Neural cell (in vitro differentiated cells): ENCODE results near the gene MIA2. TPM values are rescaled to one million over a fixed set of nuclear protein-coding genes. Genes with fewer than 3 reads are reported as not detected.

Experiments used
- H2AFZ ChIP-seq: fragments of 200-600, 300-800 bp; sonication (generic), shearing (Covaris generic); 2 replicates; pipeline ENCODE4 v1.6.0; 2014; ENCODE audit warnings: low read depth, mild to moderate bottlenecking, antibody characterized with exemption, low read length, moderate library complexity
- H3F3A ChIP-seq: fragments of 200-600 bp; shearing (Covaris generic); 2 replicates; pipeline ENCODE4 v1.6.1; 2016; ENCODE audit warnings: mild to moderate bottlenecking, moderate library complexity, mixed read lengths, antibody characterized with exemption, low read length; ENCODE audit not compliant: insufficient read depth, poor library complexity, severe bottlenecking
- H3K27ac ChIP-seq: fragments of 200-600, 300-800 bp; sonication (generic), shearing (Covaris generic); 2 replicates; pipeline ENCODE4 v1.5.1; 2014; ENCODE audit warnings: mild to moderate bottlenecking, low read length, moderate library complexity
- H3K27me3 ChIP-seq: fragments of 300-800, 200-600 bp; sonication (generic), shearing (Covaris generic); 2 replicates; pipeline ENCODE4 v1.6.0; 2014; ENCODE audit warnings: mild to moderate bottlenecking, low read depth, low read length, moderate library complexity; ENCODE audit not compliant: insufficient read depth
- H3K36me3 ChIP-seq: fragments of 300-800, 200-600 bp; sonication (generic), shearing (Covaris generic); 2 replicates; pipeline ENCODE4 v1.5.1; 2014; ENCODE audit warnings: mild to moderate bottlenecking, antibody characterized with exemption, low read length, moderate library complexity; ENCODE audit not compliant: insufficient read depth
- H3K4me2 ChIP-seq: fragments of 300-800, 200-600 bp; sonication (generic), shearing (Covaris generic); 2 replicates; pipeline ENCODE4 v1.6.0; 2014; ENCODE audit warnings: mild to moderate bottlenecking, low read length
- H3K4me3 ChIP-seq: fragments of 300-800, 200-600 bp; sonication (generic), shearing (Covaris generic); 2 replicates; pipeline ENCODE4 v1.5.1; 2014; ENCODE audit warnings: mild to moderate bottlenecking, low read length, moderate library complexity
- H3K79me2 ChIP-seq: fragments of 200-600 bp; shearing (Covaris generic); replicated peaks from 2 replicates; pipeline ENCODE4 v1.6.0; 2014; ENCODE audit warnings: mild to moderate bottlenecking, low read length, moderate library complexity; ENCODE audit not compliant: insufficient read depth
- H3K9ac ChIP-seq: fragments of 300-800, 200-600 bp; sonication (generic), shearing (Covaris generic); 2 replicates; pipeline ENCODE4 v1.6.1; 2016; ENCODE audit warnings: mild to moderate bottlenecking, low read length, mixed read lengths
- H3K9me2 ChIP-seq: fragments of 200-600 bp; shearing (Covaris generic); 2 replicates; pipeline ENCODE4 v1.6.1; 2016; ENCODE audit warnings: mild to moderate bottlenecking, low read length, mixed read lengths; ENCODE audit not compliant: insufficient read depth
- H3K9me3 ChIP-seq: fragments of 200-600, 300-800 bp; sonication (generic), shearing (Covaris generic); 2 replicates; pipeline ENCODE4 v1.6.1; 2016; ENCODE audit warnings: mild to moderate bottlenecking, mixed run types, low read length, moderate library complexity, mixed read lengths
- H4K20me1 ChIP-seq: fragments of 200-600 bp; shearing (Covaris generic); 2 replicates; pipeline ENCODE4 v1.6.1; 2016; ENCODE audit warnings: mild to moderate bottlenecking, mixed run types; ENCODE audit not compliant: insufficient read depth
- EP300 ChIP-seq: fragments of 450-650 bp; conservative IDR thresholded peaks from 2 replicates; pipeline ENCODE4 v1.6.1; 2014; ENCODE audit warnings: antibody characterized with exemption, mild to moderate bottlenecking, moderate library complexity; ENCODE audit not compliant: poor library complexity, severe bottlenecking
- EZH2 ChIP-seq: fragments of 200-600, 300-800 bp; shearing (Covaris generic), sonication (generic); IDR thresholded peaks from 2 replicates; pipeline ENCODE4 v1.6.1; 2014; ENCODE audit warnings: antibody characterized with exemption, low read length, borderline replicate concordance, mild to moderate bottlenecking; ENCODE audit not compliant: insufficient read depth, poor library complexity, severe bottlenecking
- MXI1 ChIP-seq: fragments of 450-650 bp; conservative IDR thresholded peaks from 2 replicates; pipeline ENCODE4 v1.6.1; 2014; ENCODE audit warnings: antibody characterized with exemption, mild to moderate bottlenecking; ENCODE audit not compliant: poor library complexity, severe bottlenecking
- POLR2AphosphoS5 ChIP-seq: IDR thresholded peaks from 2 replicates; pipeline ENCODE4 v1.6.1; 2012
- RAD21 ChIP-seq: fragments of 450-650 bp; conservative IDR thresholded peaks from 2 replicates; pipeline ENCODE4 v1.6.1; 2014; ENCODE audit warnings: antibody characterized with exemption, mild to moderate bottlenecking, moderate library complexity
- SMC3 ChIP-seq: fragments of 450-650 bp; conservative IDR thresholded peaks from 2 replicates; pipeline ENCODE4 v1.6.1; 2014; ENCODE audit warnings: antibody characterized with exemption, mild to moderate bottlenecking, moderate library complexity; ENCODE audit not compliant: poor library complexity
- TAF1 ChIP-seq: IDR thresholded peaks from 2 replicates; pipeline ENCODE4 v1.6.1; 2012; ENCODE audit warnings: low read depth
- polyA plus RNA-seq: library from polyadenylated mRNA; depleted of rRNA; stranded (reverse); fragments of >200 nt; gene quantifications from 2 replicates; pipeline ENCODE4 v1.2.3, GENCODE V29; 2014
- TF ChIP-seq, protein P1 (sequence below): fragments of 450-650 bp; IDR thresholded peaks from 2 replicates; pipeline ENCODE4 v1.5.1; 2014; ENCODE audit warnings: antibody characterized with exemption, mild to moderate bottlenecking, moderate library complexity; ENCODE audit not compliant: poor library complexity, severe bottlenecking
- TF ChIP-seq, protein P2 (sequence below): IDR thresholded peaks from 2 replicates; pipeline ENCODE4 v1.6.1; 2012; ENCODE audit warnings: borderline replicate concordance

MIA2 gene
- polyA plus RNA-seq, 1 donor from 2014 or later: 17.7 TPM

DNA sequence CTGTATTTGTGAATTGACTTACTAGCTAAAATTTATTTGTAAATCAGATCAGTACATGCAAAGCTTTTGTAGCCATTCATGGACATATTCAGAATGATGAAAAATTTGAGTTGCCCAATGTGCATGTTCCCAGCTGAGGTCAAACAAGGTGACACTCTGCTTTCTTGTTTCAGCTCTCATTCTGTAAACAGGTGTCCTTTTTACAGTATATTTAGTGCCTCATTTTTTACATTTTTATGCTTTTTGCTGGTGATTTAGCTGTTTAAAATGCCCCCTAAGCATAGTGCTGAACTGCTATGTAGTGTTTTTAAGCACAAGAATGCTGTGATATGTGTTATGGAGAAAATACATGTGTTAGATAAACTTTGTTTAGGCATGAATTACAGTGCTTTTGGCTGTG lies 76.3 kb downstream of the MIA2 start:
- Histone ChIP-seq H2AFZ (no peak overlapping the region), H3K79me2 (no peaks in the 10 kb centered on the region), H3K9me3 (no peaks in the 10 kb centered on the region), H3K27me3 (no peaks in the 10 kb centered on the region), H3K4me2 (no peak overlapping the region), H3F3A (no peaks in the 10 kb centered on the region), H3K9me2 (no peaks in the 10 kb centered on the region), H3K9ac (no peak overlapping the region), H4K20me1 (no peaks in the 10 kb centered on the region), H3K27ac (no peak overlapping the region), H3K36me3 (no peaks in the 10 kb centered on the region), H3K4me3 (no peak overlapping the region)
- no peak for TF ChIP-seq EP300
- TF ChIP-seq, protein P1, sequence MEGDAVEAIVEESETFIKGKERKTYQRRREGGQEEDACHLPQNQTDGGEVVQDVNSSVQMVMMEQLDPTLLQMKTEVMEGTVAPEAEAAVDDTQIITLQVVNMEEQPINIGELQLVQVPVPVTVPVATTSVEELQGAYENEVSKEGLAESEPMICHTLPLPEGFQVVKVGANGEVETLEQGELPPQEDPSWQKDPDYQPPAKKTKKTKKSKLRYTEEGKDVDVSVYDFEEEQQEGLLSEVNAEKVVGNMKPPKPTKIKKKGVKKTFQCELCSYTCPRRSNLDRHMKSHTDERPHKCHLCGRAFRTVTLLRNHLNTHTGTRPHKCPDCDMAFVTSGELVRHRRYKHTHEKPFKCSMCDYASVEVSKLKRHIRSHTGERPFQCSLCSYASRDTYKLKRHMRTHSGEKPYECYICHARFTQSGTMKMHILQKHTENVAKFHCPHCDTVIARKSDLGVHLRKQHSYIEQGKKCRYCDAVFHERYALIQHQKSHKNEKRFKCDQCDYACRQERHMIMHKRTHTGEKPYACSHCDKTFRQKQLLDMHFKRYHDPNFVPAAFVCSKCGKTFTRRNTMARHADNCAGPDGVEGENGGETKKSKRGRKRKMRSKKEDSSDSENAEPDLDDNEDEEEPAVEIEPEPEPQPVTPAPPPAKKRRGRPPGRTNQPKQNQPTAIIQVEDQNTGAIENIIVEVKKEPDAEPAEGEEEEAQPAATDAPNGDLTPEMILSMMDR: no peak
- TF ChIP-seq RAD21: no peak
- TF ChIP-seq POLR2AphosphoS5: no peak
- TF ChIP-seq, protein P2, sequence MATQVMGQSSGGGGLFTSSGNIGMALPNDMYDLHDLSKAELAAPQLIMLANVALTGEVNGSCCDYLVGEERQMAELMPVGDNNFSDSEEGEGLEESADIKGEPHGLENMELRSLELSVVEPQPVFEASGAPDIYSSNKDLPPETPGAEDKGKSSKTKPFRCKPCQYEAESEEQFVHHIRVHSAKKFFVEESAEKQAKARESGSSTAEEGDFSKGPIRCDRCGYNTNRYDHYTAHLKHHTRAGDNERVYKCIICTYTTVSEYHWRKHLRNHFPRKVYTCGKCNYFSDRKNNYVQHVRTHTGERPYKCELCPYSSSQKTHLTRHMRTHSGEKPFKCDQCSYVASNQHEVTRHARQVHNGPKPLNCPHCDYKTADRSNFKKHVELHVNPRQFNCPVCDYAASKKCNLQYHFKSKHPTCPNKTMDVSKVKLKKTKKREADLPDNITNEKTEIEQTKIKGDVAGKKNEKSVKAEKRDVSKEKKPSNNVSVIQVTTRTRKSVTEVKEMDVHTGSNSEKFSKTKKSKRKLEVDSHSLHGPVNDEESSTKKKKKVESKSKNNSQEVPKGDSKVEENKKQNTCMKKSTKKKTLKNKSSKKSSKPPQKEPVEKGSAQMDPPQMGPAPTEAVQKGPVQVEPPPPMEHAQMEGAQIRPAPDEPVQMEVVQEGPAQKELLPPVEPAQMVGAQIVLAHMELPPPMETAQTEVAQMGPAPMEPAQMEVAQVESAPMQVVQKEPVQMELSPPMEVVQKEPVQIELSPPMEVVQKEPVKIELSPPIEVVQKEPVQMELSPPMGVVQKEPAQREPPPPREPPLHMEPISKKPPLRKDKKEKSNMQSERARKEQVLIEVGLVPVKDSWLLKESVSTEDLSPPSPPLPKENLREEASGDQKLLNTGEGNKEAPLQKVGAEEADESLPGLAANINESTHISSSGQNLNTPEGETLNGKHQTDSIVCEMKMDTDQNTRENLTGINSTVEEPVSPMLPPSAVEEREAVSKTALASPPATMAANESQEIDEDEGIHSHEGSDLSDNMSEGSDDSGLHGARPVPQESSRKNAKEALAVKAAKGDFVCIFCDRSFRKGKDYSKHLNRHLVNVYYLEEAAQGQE: no peak
- no peak for TF ChIP-seq SMC3
- no peak for TF ChIP-seq MXI1
- TF ChIP-seq TAF1: no peak
- no peak for TF ChIP-seq EZH2

DNA sequence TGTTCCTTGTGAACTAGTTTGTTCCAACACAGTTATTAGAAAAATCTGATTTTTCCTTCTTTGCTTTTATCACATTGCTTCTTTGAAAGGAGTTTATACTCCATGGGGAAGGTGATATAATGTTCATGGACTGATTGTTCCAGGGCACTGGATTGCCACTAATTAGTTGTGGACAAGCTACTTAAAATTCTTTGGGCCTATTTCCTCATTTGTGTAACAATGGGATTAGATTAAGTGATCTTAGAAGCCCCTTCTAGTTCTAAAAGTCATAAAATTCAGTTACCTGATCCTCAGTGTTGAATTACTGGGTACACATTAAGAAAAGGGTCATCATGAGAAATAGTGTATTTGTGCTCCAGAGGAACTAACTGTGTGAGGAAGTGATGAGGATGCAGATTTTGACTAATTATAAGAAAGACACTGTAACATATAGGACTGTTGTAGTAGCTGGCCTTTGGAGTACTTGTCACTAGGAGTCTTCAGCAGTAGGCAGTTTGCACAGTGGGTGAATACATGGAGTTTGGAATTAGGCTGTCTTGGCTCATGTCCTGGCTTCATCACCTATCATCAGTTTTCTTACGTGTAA lies 82.2 kb downstream of the MIA2 start:
- Histone ChIP-seq H3K4me3 (no peak overlapping the region), H3K9me3 (no peaks in the 10 kb centered on the region), H3K27ac (no peak overlapping the region), H3K79me2 (no peaks in the 10 kb centered on the region), H3K9me2 (no peaks in the 10 kb centered on the region), H3K36me3 (peaks cover 9% of the 10 kb centered on the region), H3K4me2 (no peak overlapping the region), H4K20me1 (no peaks in the 10 kb centered on the region), H3K27me3 (no peaks in the 10 kb centered on the region), H2AFZ (no peak overlapping the region), H3K9ac (no peak overlapping the region), H3F3A (no peaks in the 10 kb centered on the region)
- TF ChIP-seq MXI1: no peak
- no peak for TF ChIP-seq EP300
- TF ChIP-seq EZH2: no peak
- TF ChIP-seq, protein P2: no peak
- TF ChIP-seq RAD21: no peak
- TF ChIP-seq TAF1: no peak
- TF ChIP-seq POLR2AphosphoS5: no peak
- no peak for TF ChIP-seq SMC3
- TF ChIP-seq, protein P1: no peak
